HepG2 (cell line): Measurements from ENCODE around the gene COQ7. TPM values are rescaled to one million over a fixed set of nuclear protein-coding genes. Genes with fewer than 3 reads are reported as not detected.

Experiments
- ARID2 ChIP-seq: sonication (generic); formaldehyde crosslinking; IDR thresholded peaks from 2 replicates; pipeline ENCODE4 v1.8.1; 2022; ENCODE audit warnings: mild to moderate bottlenecking, missing genetic modification reagents, borderline replicate concordance
- SSRP1 ChIP-seq: IDR thresholded peaks from 2 replicates; pipeline ENCODE4 v1.6.1; 2016; ENCODE audit warnings: control low read depth
- ZNF441 ChIP-seq: sonication (generic); formaldehyde crosslinking; IDR thresholded peaks from 2 replicates; pipeline ENCODE4 v1.7.0; 2021; ENCODE audit warnings: missing genetic modification reagents, borderline replicate concordance
- ZNF879 ChIP-seq: sonication (generic); formaldehyde crosslinking; IDR thresholded peaks from 2 replicates; pipeline ENCODE4 v1.8.1; 2023; ENCODE audit warnings: missing genetic modification reagents
- polyA plus RNA-seq, 8 experiments: library from polyadenylated mRNA; depleted of rRNA in 3 of 8; stranded (reverse) in 7 of 8; unstranded in 1 of 8; fragments of >200 nt; fragmentation: Illumina TruSeq in 4 of 8; extraction: Trizol in 4 of 8; gene quantifications; 2 replicates each; pipeline versions ENCODE4 v1.2.1 to v1.2.3, GENCODE V29; 2011 to 2016; ENCODE audit warnings: low read depth in 4 of 8, missing spikeins in 1 of 8, mixed read lengths in 1 of 8; ENCODE audit not compliant: insufficient read depth in 1 of 8
- total RNA-seq, 5 experiments: library from RNA; depleted of rRNA; stranded (reverse); fragments of >200 nt; fragmentation: Illumina TruSeq; extraction: Trizol; gene quantifications; 2 replicates each; pipeline ENCODE4 v1.2.3, GENCODE V29; 2016; ENCODE audit warnings: low read depth in 1 of 5
- TF ChIP-seq, protein P1 (sequence below), 2 experiments: fragments of 450-650 bp in 1 of 2; sonication (generic) in 1 of 2; formaldehyde crosslinking in 1 of 2; IDR thresholded peaks; 2 replicates each; pipeline versions ENCODE4 v1.6.1 to v1.8.0; 2016 to 2022; ENCODE audit warnings: antibody characterized with exemption in 1 of 2, mild to moderate bottlenecking in 1 of 2, missing genetic modification reagents in 1 of 2
- TF ChIP-seq, protein P2 (sequence below): sonication (generic); formaldehyde crosslinking; IDR thresholded peaks from 2 replicates; pipeline ENCODE4 v1.5.0; 2020; ENCODE audit warnings: mild to moderate bottlenecking, missing genetic modification reagents, borderline replicate concordance
- TF ChIP-seq, protein P3 (sequence below): sonication (generic); formaldehyde crosslinking; IDR thresholded peaks from 2 replicates; pipeline ENCODE4 v1.5.0; 2020; ENCODE audit warnings: mild to moderate bottlenecking, missing genetic modification reagents

Gene COQ7
- total and polyA plus RNA-seq, 2 of the 13 experiments (the other 11 are each of a cell fraction or from before 2014, with no cell fraction given): 20.1 to 45.7 TPM

DNA sequence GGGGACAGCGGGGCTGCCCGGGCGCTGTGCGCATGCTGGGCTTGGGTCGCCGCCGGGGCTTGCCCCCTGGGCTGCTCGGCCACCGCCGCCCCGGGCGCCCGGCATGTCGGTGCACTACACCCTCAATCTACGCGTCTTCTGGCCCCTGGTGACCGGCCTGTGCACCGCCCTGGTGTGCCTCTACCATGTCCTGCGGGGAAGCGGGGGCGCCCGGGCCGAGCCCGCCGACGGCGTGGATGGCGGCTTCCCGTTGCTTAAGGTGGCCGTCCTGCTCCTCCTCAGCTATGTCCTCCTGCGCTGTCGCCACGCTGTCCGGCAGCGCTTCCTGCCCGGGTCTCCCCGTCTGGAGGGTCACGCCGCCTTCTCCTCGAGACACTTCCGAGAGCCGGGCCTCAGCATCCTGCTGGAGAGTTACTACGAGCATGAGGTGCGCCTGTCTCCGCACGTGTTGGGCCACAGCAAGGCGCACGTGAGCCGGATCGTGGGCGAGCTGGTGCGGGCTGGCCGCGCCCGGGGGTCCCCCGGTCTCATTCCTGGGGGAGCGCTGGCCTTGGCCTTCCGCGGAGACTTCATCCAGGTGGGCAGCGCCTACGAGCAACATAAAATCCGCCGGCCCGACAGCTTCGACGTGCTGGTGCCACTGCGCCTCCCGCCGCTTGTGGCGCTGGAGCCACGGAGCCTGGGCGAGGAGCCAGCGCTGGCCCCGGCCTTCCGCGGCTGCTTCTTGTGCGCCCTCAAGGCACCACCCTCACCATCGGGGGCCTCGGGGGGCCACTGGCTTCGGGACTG, 47.1 kb downstream of the COQ7 start (continued):
- TF ChIP-seq, protein P1, sequence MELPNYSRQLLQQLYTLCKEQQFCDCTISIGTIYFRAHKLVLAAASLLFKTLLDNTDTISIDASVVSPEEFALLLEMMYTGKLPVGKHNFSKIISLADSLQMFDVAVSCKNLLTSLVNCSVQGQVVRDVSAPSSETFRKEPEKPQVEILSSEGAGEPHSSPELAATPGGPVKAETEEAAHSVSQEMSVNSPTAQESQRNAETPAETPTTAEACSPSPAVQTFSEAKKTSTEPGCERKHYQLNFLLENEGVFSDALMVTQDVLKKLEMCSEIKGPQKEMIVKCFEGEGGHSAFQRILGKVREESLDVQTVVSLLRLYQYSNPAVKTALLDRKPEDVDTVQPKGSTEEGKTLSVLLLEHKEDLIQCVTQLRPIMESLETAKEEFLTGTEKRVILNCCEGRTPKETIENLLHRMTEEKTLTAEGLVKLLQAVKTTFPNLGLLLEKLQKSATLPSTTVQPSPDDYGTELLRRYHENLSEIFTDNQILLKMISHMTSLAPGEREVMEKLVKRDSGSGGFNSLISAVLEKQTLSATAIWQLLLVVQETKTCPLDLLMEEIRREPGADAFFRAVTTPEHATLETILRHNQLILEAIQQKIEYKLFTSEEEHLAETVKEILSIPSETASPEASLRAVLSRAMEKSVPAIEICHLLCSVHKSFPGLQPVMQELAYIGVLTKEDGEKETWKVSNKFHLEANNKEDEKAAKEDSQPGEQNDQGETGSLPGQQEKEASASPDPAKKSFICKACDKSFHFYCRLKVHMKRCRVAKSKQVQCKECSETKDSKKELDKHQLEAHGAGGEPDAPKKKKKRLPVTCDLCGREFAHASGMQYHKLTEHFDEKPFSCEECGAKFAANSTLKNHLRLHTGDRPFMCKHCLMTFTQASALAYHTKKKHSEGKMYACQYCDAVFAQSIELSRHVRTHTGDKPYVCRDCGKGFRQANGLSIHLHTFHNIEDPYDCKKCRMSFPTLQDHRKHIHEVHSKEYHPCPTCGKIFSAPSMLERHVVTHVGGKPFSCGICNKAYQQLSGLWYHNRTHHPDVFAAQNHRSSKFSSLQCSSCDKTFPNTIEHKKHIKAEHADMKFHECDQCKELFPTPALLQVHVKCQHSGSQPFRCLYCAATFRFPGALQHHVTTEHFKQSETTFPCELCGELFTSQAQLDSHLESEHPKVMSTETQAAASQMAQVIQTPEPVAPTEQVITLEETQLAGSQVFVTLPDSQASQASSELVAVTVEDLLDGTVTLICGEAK (IDR thresholded peaks at IDR 0.05): no peak
- TF ChIP-seq, protein P1 (CRISPR knock-in tag; IDR thresholded peaks at IDR 0.05): peak; percentile 33; the same call in 1 of the 2 replicates
- TF ChIP-seq, protein P2, sequence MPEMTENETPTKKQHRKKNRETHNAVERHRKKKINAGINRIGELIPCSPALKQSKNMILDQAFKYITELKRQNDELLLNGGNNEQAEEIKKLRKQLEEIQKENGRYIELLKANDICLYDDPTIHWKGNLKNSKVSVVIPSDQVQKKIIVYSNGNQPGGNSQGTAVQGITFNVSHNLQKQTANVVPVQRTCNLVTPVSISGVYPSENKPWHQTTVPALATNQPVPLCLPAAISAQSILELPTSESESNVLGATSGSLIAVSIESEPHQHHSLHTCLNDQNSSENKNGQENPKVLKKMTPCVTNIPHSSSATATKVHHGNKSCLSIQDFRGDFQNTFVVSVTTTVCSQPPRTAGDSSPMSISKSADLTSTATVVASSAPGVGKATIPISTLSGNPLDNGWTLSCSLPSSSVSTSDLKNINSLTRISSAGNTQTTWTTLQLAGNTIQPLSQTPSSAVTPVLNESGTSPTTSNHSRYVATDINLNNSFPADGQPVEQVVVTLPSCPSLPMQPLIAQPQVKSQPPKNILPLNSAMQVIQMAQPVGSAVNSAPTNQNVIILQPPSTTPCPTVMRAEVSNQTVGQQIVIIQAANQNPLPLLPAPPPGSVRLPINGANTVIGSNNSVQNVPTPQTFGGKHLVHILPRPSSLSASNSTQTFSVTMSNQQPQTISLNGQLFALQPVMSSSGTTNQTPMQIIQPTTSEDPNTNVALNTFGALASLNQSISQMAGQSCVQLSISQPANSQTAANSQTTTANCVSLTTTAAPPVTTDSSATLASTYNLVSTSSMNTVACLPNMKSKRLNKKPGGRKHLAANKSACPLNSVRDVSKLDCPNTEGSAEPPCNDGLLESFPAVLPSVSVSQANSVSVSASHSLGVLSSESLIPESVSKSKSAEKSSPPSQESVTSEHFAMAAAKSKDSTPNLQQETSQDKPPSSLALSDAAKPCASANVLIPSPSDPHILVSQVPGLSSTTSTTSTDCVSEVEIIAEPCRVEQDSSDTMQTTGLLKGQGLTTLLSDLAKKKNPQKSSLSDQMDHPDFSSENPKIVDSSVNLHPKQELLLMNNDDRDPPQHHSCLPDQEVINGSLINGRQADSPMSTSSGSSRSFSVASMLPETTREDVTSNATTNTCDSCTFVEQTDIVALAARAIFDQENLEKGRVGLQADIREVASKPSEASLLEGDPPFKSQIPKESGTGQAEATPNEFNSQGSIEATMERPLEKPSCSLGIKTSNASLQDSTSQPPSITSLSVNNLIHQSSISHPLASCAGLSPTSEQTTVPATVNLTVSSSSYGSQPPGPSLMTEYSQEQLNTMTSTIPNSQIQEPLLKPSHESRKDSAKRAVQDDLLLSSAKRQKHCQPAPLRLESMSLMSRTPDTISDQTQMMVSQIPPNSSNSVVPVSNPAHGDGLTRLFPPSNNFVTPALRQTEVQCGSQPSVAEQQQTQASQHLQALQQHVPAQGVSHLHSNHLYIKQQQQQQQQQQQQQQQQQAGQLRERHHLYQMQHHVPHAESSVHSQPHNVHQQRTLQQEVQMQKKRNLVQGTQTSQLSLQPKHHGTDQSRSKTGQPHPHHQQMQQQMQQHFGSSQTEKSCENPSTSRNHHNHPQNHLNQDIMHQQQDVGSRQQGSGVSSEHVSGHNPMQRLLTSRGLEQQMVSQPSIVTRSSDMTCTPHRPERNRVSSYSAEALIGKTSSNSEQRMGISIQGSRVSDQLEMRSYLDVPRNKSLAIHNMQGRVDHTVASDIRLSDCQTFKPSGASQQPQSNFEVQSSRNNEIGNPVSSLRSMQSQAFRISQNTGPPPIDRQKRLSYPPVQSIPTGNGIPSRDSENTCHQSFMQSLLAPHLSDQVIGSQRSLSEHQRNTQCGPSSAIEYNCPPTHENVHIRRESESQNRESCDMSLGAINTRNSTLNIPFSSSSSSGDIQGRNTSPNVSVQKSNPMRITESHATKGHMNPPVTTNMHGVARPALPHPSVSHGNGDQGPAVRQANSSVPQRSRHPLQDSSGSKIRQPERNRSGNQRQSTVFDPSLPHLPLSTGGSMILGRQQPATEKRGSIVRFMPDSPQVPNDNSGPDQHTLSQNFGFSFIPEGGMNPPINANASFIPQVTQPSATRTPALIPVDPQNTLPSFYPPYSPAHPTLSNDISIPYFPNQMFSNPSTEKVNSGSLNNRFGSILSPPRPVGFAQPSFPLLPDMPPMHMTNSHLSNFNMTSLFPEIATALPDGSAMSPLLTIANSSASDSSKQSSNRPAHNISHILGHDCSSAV: no peak
- TF ChIP-seq, protein P3, sequence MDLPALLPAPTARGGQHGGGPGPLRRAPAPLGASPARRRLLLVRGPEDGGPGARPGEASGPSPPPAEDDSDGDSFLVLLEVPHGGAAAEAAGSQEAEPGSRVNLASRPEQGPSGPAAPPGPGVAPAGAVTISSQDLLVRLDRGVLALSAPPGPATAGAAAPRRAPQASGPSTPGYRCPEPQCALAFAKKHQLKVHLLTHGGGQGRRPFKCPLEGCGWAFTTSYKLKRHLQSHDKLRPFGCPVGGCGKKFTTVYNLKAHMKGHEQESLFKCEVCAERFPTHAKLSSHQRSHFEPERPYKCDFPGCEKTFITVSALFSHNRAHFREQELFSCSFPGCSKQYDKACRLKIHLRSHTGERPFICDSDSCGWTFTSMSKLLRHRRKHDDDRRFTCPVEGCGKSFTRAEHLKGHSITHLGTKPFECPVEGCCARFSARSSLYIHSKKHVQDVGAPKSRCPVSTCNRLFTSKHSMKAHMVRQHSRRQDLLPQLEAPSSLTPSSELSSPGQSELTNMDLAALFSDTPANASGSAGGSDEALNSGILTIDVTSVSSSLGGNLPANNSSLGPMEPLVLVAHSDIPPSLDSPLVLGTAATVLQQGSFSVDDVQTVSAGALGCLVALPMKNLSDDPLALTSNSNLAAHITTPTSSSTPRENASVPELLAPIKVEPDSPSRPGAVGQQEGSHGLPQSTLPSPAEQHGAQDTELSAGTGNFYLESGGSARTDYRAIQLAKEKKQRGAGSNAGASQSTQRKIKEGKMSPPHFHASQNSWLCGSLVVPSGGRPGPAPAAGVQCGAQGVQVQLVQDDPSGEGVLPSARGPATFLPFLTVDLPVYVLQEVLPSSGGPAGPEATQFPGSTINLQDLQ: no peak
- TF ChIP-seq ARID2: no peak
- TF ChIP-seq ZNF879: no peak
- no peak for TF ChIP-seq SSRP1 (CRISPR knock-in tag)
- no peak; the same call in 1 of the 2 replicates for TF ChIP-seq ZNF441 (CRISPR knock-in tag)
